ENCODE data around the gene STXBP3.

Gene STXBP3

GRCh38 chr1:108845446-108845845 lies 99.0 kb downstream of the STXBP3 start:
- no peak for DNase-seq (ENCODE audit: low spot score)

DNA sequence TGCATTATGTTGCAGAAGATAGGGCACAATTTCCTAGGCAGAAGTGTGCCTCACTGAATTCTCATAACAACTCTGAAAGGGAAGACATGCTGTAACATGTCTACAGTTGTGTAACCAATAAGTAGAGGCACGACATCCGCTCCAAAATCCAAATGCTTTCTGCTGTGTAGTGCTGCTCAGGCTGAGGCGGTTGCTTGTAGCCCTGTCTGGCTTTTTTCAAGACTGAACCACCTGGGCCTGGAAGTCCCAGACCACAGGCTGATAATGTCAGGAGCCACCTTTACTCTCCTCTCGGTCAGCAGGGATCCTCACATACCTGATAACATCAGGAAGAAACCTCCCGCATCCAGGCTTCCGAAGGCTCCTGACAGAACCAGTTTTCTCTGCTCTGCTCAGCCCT lies 99.5 kb downstream of the STXBP3 start:
- DNase-seq (ENCODE audit: low spot score) = no peak

GRCh38 chr1:108847494-108847893 lies 101.0 kb downstream of the STXBP3 start:
- DNase-seq (ENCODE audit: low spot score) = no peak

GRCh38 chr1:108848806-108849205 lies 102.3 kb downstream of the STXBP3 start:
- DNase-seq (ENCODE audit: low spot score) = no peak

- DNase-seq (ENCODE audit: low spot score) = no peak
These were observed 104.5 kb downstream of the STXBP3 start for GRCh38 chr1:108850929-108851328.

- DNase-seq (ENCODE audit: low spot score) = no peak
These were observed 105.1 kb downstream of the STXBP3 start for GRCh38 chr1:108851567-108851966.

DNA sequence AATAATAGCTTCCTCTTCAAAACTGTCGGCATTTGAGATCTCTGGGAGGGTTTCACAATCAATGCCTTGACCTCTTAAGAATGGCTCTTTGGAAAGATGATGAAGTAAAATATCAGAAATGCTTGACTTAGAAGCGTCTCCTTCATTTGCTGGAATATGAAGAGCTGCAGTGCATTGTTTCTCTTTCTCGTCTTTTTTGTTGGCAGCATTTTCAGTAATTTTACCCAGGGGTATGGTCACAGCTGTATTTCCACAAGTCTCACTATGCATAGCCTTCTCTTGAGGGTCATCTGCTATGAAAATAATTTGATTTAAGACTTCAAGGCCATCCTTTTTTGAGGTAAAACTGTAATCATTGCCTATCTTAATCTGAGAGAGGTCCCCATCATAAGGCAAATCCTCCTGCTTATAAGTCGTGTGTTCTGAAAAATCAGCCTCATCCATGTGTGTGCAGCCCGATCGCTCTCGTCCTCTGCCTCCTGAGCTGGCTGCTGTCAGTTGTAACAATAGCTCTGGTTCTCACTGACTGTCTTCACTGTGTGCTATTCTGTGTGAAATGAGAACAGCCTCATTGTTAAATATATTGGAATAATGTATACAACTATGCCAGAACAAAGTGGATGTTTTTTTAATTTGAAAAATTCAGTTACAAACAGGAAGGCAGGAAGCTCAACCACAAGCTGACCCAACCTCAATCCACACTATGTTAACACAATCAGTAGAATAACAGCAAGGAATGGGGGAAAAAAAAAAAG lies 105.9 kb downstream of the STXBP3 start:
- DNase-seq (ENCODE audit: low spot score) = no peak

DNA sequence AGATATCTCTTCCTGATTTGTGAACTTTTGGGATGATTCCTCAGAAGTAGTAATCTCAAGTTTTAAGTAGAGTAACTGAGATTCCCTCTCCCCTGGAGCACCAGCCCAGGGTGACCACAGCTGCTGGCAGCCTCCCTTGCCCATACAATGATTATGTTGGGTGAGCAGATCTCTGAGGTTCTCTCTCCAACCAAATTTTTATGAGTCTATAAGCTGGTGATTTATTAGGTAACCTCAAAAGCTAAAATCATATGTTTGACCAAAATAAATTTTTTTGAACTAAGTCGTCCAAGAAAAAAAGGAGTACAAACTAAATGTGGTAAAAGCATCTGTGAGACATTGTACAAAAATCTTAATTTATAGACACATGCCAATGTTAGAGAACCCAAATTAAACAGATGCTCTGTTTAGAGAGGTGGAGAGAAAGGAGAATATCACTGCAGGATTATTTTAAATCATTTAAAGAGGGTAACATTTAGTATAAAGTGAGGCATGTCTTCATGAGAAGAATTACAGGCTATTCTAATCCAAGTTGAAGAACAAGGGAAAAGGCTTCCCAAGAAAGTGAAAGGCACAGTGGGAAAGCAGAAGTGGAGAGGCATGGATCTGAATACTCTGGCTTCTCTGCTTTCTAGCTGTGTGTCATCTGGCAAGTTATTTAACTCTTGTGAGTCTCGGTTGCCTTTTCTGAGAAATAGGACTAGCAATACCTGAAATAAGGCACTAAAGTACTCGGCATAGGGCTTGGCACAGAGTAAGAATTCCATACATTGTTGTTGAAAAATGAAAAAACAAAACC lies 107.9 kb downstream of the STXBP3 start:
- no peak for DNase-seq (ENCODE audit: low spot score)

DNA sequence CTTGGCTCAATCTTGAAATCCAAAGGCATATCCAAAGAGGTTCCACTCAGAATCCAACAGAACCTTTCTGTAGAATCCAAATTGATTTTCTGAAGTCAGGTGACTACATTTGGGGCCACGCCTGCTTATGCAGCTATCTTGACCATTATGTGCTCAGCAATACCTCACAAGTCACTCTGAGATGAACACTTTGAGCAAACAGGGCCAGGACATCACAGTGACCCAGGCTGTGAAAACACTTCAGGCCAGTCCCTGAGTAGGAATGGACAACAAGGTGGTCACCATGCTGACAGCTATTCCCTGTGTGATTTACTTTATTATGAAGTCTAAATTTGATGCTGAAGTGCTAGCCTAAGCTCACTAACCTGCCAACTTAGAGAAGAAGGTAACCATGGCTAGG lies 110.5 kb downstream of the STXBP3 start, which contains the start of gene AKNAD1:
Gene AKNAD1, minus strand, starts transcription at position 101 of the 400 bp plus-strand sequence. CDS start 4,430 bp downstream, outside the sequence.
- DNase-seq (ENCODE audit: low spot score) = no peak

DNA sequence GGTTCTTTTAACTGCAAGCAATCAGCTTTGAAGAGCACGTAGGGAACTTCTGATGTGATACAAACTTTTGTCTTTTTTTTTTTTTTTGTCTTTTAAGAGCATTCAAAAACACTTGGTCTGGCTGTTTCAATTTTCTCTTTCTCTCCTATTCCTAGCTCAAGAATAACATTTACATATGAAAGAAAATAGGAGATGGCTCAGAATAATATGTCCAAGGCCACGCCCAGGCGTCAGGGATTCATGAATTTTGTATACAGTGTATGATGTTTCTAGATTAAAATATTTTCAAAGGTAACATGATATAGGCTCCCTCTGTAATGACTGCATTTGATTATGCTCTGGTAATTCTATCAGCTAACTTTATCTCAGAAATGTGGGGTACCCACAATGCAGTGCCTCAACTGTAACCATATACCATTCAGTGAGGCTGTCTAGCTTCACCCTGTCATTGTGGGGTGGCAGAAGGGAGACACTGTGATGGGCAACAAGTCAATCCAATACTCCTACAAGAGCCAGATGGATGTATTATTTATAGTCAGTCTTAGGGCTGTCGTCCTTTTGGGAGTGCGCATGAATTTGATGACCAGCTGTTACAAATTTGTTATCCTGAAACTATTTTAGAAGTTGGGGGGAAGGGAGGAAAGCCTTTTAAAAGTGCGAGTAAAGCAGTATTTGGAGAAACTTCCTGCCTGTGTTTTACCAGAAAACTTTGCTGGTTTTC lies 111.9 kb downstream of the STXBP3 start:
- DNase-seq (ENCODE audit: low spot score) = no peak

Measured in HuH-7 (cell line).